Ishikawa (cell line): Measurements from ENCODE around the gene TLDC2.

Experiments
- CEBPB ChIP-seq: IDR thresholded peaks from 2 replicates; pipeline ENCODE4 v1.6.1; 2012
- CREB1 ChIP-seq: IDR thresholded peaks from 2 replicates; pipeline ENCODE4 v1.6.1; 2012; ENCODE audit warnings: low read depth
- EGR1 ChIP-seq: IDR thresholded peaks from 2 replicates; pipeline ENCODE4 v1.6.1; 2012
- EP300 ChIP-seq: IDR thresholded peaks from 2 replicates; pipeline ENCODE4 v1.6.1; 2012; ENCODE audit warnings: borderline replicate concordance
- FOXM1 ChIP-seq: IDR thresholded peaks from 2 replicates; pipeline ENCODE4 v1.6.1; 2012; ENCODE audit warnings: low read depth, borderline replicate concordance
- MAX ChIP-seq: IDR thresholded peaks from 2 replicates; pipeline ENCODE4 v1.6.1; 2012
- NFIC ChIP-seq: IDR thresholded peaks from 2 replicates; pipeline ENCODE4 v1.6.1; 2012
- RAD21 ChIP-seq: IDR thresholded peaks from 2 replicates; pipeline ENCODE4 v1.6.1; 2012; ENCODE audit warnings: low read depth
- REST ChIP-seq: IDR thresholded peaks from 2 replicates; pipeline ENCODE4 v1.6.1; 2012; ENCODE audit warnings: low read depth, mild to moderate bottlenecking
- TAF1 ChIP-seq: IDR thresholded peaks from 2 replicates; pipeline ENCODE4 v1.6.1; 2012; ENCODE audit warnings: low read depth, mild to moderate bottlenecking
- TCF12 ChIP-seq: IDR thresholded peaks from 2 replicates; pipeline ENCODE4 v1.6.1; 2012; ENCODE audit warnings: low read depth
- TEAD4 ChIP-seq: IDR thresholded peaks from 2 replicates; pipeline ENCODE4 v1.6.1; 2012
- USF1 ChIP-seq: IDR thresholded peaks from 2 replicates; pipeline ENCODE4 v1.6.1; 2012
- YY1 ChIP-seq: IDR thresholded peaks from 2 replicates; pipeline ENCODE4 v1.6.1; 2012; ENCODE audit warnings: low read depth
- ZBTB7A ChIP-seq: IDR thresholded peaks from 2 replicates; pipeline ENCODE4 v1.6.1; 2012; ENCODE audit warnings: low read depth

TLDC2 gene

GRCh38 chr20:36917240-36917639 is 41.3 kb downstream of the TLDC2 start:
- TF ChIP-seq TAF1 (no peak), REST (no peak), CREB1 (no peak), CEBPB (no peak), YY1 (no peak), TCF12 (no peak)

- TF ChIP-seq TAF1: no peak
- no peak for TF ChIP-seq EGR1
- no peak for TF ChIP-seq TEAD4
- TF ChIP-seq ZBTB7A: no peak
- TF ChIP-seq USF1: no peak
- TF ChIP-seq EP300: no peak
- no peak for TF ChIP-seq TCF12
- TF ChIP-seq YY1: no peak
- TF ChIP-seq REST: no peak
- TF ChIP-seq MAX: no peak
- no peak for TF ChIP-seq CEBPB
- no peak for TF ChIP-seq FOXM1
- no peak for TF ChIP-seq NFIC
- no peak for TF ChIP-seq RAD21
- TF ChIP-seq CREB1: no peak
These were observed 42.0 kb downstream of the TLDC2 start for GRCh38 chr20:36917943-36918342.

GRCh38 chr20:36919715-36920333 is 43.9 kb downstream of the TLDC2 start:
- TF ChIP-seq RAD21 (peak; percentile 76), TAF1 (no peak), TCF12 (no peak), EP300 (no peak), ZBTB7A (no peak), REST (no peak), USF1 (0 out of 2 replicates have a peak, but pooled peaks have one; percentile 28)

GRCh38 chr20:36920334-36920730 is 44.4 kb downstream of the TLDC2 start:
- TF ChIP-seq TCF12 (no peak), USF1 (no peak), CEBPB (no peak), ZBTB7A (no peak), REST (no peak), EGR1 (no peak), FOXM1 (no peak), TEAD4 (no peak), YY1 (no peak)
